Hepatocyte (in vitro differentiated cells): ENCODE measurements around the gene MAD1L1. TPM values are rescaled to one million over a fixed set of nuclear protein-coding genes. Genes with fewer than 3 reads are reported as not detected.

Experiments used
- DNase-seq: peaks from one replicate; pipeline ENCODE4 v3.0.0-alpha.2; 2016; ENCODE audit warnings: low spot score
- H2AFZ ChIP-seq: fragments of 200-600 bp; sonication (generic); 2 replicates; pipeline ENCODE4 v1.6.0; 2016; ENCODE audit warnings: antibody characterized with exemption, mild to moderate bottlenecking
- H3K27ac ChIP-seq: fragments of 200-600 bp; sonication (generic); 2 replicates; pipeline ENCODE4 v1.5.1; 2016; ENCODE audit warnings: mild to moderate bottlenecking
- H3K27me3 ChIP-seq: fragments of 200-600 bp; sonication (generic); 2 replicates; pipeline ENCODE4 v1.6.1; 2016
- H3K36me3 ChIP-seq: fragments of 200-600 bp; sonication (generic); replicated peaks from 2 replicates; pipeline ENCODE4 v1.5.1; 2016; ENCODE audit warnings: low read depth; ENCODE audit not compliant: insufficient read depth
- H3K4me1 ChIP-seq: fragments of 200-600 bp; sonication (generic); 2 replicates; pipeline ENCODE4 v1.5.1; 2016; ENCODE audit warnings: mild to moderate bottlenecking, moderate library complexity; ENCODE audit not compliant: insufficient read depth
- H3K4me2 ChIP-seq: fragments of 200-600 bp; sonication (generic); 2 replicates; pipeline ENCODE4 v1.6.0; 2016
- H3K4me3 ChIP-seq: fragments of 200-600 bp; sonication (generic); 2 replicates; pipeline ENCODE4 v1.5.1; 2016; ENCODE audit warnings: mild to moderate bottlenecking
- H3K79me2 ChIP-seq: fragments of 200-600 bp; sonication (generic); 2 replicates; pipeline ENCODE4 v1.6.0; 2017; ENCODE audit warnings: mild to moderate bottlenecking
- H3K9me2 ChIP-seq: fragments of 200-600 bp; sonication (generic); replicated peaks from 2 replicates; pipeline ENCODE4 v1.6.0; 2017; ENCODE audit warnings: mild to moderate bottlenecking; ENCODE audit not compliant: insufficient read depth
- H3K9me3 ChIP-seq: fragments of 200-600 bp; sonication (generic); 2 replicates; pipeline ENCODE4 v1.5.1; 2016; ENCODE audit warnings: low read depth, mild to moderate bottlenecking
- H4K20me1 ChIP-seq: fragments of 200-600 bp; sonication (generic); 2 replicates; pipeline ENCODE4 v1.6.0; 2016; ENCODE audit warnings: mild to moderate bottlenecking; ENCODE audit not compliant: insufficient read depth, poor library complexity, severe bottlenecking
- EZH2 ChIP-seq: fragments of 200-600 bp; sonication (generic); IDR thresholded peaks from 2 replicates; pipeline ENCODE4 v1.6.1; 2016; ENCODE audit warnings: antibody characterized with exemption, mild to moderate bottlenecking, borderline replicate concordance
- EZH2phosphoT487 ChIP-seq: fragments of 200-600 bp; sonication (generic); IDR thresholded peaks from one replicate; pipeline ENCODE4 v1.6.1; 2018; ENCODE audit warnings: antibody characterized with exemption, mild to moderate bottlenecking, low read depth, moderate library complexity; ENCODE audit not compliant: unreplicated experiment, severe bottlenecking
- WGBS: methylation state at CpG from one replicate; pipeline ENCODE4 v1.1.6; 2016; ENCODE audit warnings: low lambda C conversion rate; ENCODE audit errors: missing lambda C conversion rate; 5-methylcytosine and 5-hydroxymethylcytosine counted together
- polyA plus RNA-seq: library from polyadenylated mRNA; unstranded; fragments of >200 nt; fragmentation: Nextera tagmentation; extraction: Ambion mirVana; gene quantifications from 2 replicates; pipeline ENCODE4 v1.2.1, GENCODE V29; 2016
- total RNA-seq: library from RNA; depleted of rRNA; stranded (reverse); fragments of >200 nt; gene quantifications from 2 replicates; pipeline ENCODE4 v1.2.3, GENCODE V29; 2014
- TF ChIP-seq, protein P1 (sequence below): fragments of 200-600 bp; sonication (generic); IDR thresholded peaks from 2 replicates; pipeline ENCODE4 v1.5.1; 2016; ENCODE audit warnings: antibody characterized with exemption, mild to moderate bottlenecking; ENCODE audit not compliant: poor library complexity

The MAD1L1 gene
- total and polyA plus RNA-seq, 2 experiments from 2014 or later, result 30.7 to 31.0 TPM

DNA sequence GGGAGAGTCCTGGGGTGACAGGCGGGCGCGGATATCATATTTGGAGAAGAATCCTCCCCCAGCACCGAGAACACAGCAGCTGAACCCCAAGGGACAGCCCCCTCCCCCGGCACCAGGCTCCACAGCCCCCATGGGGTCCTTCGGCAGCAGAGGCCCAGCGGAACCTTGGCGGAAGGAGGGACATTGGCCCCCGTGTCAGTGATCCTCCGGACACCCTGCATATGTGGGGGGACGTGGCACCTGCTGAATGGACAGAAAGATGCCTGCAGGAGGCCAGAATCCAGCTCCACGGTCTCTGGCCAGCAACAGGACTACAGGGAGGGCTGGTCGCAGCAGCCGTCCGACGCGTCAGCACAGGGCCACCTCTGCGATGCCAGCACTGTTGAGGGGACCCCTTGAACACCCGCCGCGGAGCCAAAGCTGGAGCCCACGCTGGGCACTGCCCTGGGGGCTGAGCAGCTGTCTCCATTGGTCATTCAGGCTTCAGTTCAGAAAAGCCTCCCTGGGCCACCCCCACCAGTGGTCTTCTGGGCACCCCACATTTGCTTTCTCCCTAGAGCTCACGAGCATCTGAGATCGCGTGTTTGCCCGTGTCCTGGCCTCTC is 322.6 kb downstream of the MAD1L1 start:
- TF ChIP-seq EZH2, result no peak
- no peak for TF ChIP-seq EZH2phosphoT487
- TF ChIP-seq, protein P1, sequence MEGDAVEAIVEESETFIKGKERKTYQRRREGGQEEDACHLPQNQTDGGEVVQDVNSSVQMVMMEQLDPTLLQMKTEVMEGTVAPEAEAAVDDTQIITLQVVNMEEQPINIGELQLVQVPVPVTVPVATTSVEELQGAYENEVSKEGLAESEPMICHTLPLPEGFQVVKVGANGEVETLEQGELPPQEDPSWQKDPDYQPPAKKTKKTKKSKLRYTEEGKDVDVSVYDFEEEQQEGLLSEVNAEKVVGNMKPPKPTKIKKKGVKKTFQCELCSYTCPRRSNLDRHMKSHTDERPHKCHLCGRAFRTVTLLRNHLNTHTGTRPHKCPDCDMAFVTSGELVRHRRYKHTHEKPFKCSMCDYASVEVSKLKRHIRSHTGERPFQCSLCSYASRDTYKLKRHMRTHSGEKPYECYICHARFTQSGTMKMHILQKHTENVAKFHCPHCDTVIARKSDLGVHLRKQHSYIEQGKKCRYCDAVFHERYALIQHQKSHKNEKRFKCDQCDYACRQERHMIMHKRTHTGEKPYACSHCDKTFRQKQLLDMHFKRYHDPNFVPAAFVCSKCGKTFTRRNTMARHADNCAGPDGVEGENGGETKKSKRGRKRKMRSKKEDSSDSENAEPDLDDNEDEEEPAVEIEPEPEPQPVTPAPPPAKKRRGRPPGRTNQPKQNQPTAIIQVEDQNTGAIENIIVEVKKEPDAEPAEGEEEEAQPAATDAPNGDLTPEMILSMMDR, result no peak
- no peak overlapping the region for H3K27ac ChIP-seq
- no peak for DNase-seq
- H3K27me3 ChIP-seq, result no peaks in the 10 kb centered on the region
- no peaks in the 10 kb centered on the region for H3K36me3 ChIP-seq
- H4K20me1 ChIP-seq, result no peaks in the 10 kb centered on the region
- H3K9me3 ChIP-seq, result no peaks in the 10 kb centered on the region
- no peaks in the 10 kb centered on the region for H3K9me2 ChIP-seq
- H2AFZ ChIP-seq, result no peak overlapping the region
- H3K4me2 ChIP-seq, result no peak overlapping the region
- WGBS, result 99% methylated on average over 26 of the region's 26 CpGs
- H3K4me3 ChIP-seq, result no peak overlapping the region
- no peaks in the 10 kb centered on the region for H3K79me2 ChIP-seq
- no peaks in the 10 kb centered on the region for H3K4me1 ChIP-seq

DNA sequence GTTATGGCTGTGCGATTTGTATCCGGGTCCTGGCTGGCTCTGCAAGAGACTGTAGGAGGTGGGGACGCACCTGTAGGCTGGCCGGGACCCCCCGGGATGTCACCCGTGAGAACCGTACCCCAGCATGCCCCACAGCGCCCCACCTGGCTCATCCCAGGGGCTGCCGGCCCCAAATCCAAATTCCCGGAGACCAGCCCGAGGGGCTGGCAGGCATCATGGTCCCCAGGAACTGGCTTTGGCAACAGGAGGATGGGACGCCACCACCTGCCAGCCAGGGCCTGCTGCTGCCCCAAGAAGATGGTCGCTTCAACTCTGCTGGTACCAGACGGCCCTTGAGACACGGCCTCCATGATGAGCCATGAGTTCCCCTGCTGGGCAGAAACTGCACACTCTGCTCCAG is 323.3 kb downstream of the MAD1L1 start:
- no peaks in the 10 kb centered on the region for H3K27me3 ChIP-seq
- 97% methylated on average over 15 of the region's 15 CpGs for WGBS
- H3K4me2 ChIP-seq, result no peak overlapping the region
- no peaks in the 10 kb centered on the region for H3K4me1 ChIP-seq
- H3K9me2 ChIP-seq, result no peaks in the 10 kb centered on the region
- H2AFZ ChIP-seq, result no peak overlapping the region
- H3K27ac ChIP-seq, result no peak overlapping the region
- no peaks in the 10 kb centered on the region for H4K20me1 ChIP-seq
- no peaks in the 10 kb centered on the region for H3K79me2 ChIP-seq
- H3K36me3 ChIP-seq, result no peaks in the 10 kb centered on the region
- H3K9me3 ChIP-seq, result no peaks in the 10 kb centered on the region
- no peak for DNase-seq
- no peak overlapping the region for H3K4me3 ChIP-seq
- TF ChIP-seq EZH2, result no peak
- no peak for TF ChIP-seq EZH2phosphoT487
- TF ChIP-seq, protein P1, result no peak

DNA sequence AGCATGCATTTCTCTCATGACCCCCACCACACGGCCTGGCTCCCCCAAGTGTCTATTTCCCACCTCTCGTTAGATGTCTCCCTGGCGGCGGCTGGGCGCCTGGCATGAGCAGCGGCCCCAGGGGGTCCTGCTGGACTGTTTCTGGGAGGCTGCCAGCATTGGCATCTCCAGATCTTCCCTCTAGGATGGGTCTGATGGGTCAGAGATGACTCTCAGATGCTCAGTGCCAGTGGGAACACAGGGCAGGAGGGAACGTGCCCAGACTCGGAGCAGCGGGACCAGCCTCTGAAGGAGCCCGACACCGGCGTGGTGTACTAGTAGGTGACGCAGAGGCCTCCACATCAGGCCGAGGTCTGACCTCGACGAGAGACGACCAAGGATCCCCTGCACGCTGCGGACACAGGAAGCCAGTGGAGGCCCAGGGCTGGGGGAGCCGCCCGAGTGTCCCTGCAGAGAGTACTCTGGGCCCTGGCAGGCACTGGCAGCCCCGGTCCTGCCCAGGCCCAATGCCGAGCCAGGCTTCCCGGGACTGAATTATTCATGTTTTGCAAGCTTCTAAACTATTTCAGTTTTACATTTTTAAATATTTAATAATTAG is 323.8 kb downstream of the MAD1L1 start:
- H3K27me3 ChIP-seq, result no peaks in the 10 kb centered on the region
- no peaks in the 10 kb centered on the region for H3K4me1 ChIP-seq
- no peaks in the 10 kb centered on the region for H4K20me1 ChIP-seq
- H3K36me3 ChIP-seq, result no peaks in the 10 kb centered on the region
- H3K27ac ChIP-seq, result no peak overlapping the region
- no peaks in the 10 kb centered on the region for H3K9me2 ChIP-seq
- WGBS, result 89% methylated on average over 24 of the region's 24 CpGs
- DNase-seq, result no peak
- no peak for TF ChIP-seq EZH2phosphoT487
- TF ChIP-seq, protein P1, result no peak
- TF ChIP-seq EZH2, result no peak
- H2AFZ ChIP-seq, result no peak overlapping the region
- H3K4me3 ChIP-seq, result no peak overlapping the region
- no peaks in the 10 kb centered on the region for H3K79me2 ChIP-seq
- H3K9me3 ChIP-seq, result no peaks in the 10 kb centered on the region
- no peak overlapping the region for H3K4me2 ChIP-seq
